Loucy (cell line): ENCODE measurements around the gene CNDP1.

ENCODE experiments used
- CTCF ChIP-seq: fragments of 200-600 bp; sonication (generic); conservative IDR thresholded peaks from 2 replicates; pipeline ENCODE4 v1.5.1; 2014; ENCODE audit warnings: mild to moderate bottlenecking, antibody characterized with exemption, low read length
- EZH2phosphoT487 ChIP-seq: fragments of 200-600 bp; IDR thresholded peaks from 2 replicates; pipeline ENCODE4 v1.6.1; 2018; ENCODE audit warnings: antibody characterized with exemption, mild to moderate bottlenecking, moderate library complexity, borderline replicate concordance

DNA sequence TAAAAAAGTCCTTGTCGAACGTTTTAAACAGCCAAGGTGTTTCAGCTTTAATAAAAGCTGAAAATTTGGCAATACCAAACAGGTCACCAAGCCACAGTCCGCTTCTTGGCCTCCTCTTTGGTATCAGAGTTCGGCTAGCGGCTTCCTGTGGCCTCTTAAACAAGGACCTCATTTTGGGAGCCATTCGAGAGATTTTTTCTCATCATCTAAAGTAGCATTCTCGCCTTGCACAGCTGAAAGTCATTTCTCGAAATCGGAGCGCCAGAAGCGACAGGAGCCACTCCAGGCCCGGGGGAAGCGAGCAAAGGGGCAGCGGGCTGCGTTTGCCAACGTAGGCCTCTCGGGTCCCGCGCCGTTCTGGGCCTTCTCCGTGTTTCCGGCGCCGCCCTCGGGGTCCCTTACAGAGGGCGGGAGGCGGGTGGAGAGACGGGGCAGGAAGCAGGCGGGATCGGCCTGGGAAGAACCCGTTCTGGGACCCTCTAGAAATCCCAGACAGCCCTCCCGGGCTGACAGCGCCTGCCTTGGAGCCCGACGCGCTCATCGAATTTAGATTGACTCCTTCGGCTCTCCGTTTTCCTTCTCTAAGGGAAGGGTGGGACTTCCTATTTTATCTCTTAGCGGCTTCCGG, 62.8 kb downstream of the CNDP1 start:
- TF ChIP-seq CTCF (no peak), EZH2phosphoT487 (no peak)
